ENCODE measurements around the gene NR3C1.

The NR3C1 gene

DNA sequence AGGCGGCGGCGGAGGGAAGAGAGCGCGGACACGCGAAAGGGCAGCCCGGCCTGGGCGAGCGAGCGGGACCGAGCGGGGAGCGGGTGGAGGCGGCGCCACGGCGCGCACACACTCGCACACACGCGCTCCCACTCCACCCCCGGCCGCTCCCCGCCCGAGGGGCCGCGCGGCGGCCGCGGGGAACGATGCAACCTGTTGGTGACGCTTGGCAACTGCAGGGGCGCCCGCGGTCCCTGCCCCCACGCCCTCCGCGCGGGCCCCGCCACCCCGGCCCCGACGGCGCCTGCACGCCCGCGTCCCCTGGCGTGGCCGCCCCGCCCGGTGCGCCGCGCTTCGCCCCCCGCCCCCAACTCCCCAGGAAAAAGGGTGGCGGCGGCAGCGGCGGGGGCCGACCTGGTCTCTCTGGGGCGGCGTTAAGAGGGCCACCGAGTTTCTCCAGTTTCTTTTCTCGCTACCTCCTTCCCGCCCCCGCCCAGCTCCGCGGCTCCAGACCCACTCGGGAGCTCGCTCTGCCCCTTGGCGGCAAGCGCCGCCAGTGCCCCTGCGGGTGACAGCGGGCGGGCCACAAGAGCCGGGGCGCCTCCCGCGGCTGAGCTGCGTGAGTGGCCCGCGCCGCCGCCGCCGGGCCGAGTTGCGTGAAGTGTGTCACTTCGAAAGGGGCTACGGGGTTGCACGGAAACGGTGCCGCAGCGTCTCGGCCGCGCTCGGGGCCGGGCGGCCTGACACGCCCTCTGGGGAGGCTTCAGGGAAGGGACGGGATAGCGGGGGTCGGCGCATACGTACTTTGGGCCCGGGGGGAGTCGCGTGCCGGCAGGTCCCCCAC, at the start of gene NR3C1:
NR3C1 (minus strand) TSS at position 94 of the 823 bp plus-strand sequence. CDS start 2,847 bp downstream, outside the sequence.
- DNase-seq = peak; percentile 44

DNA sequence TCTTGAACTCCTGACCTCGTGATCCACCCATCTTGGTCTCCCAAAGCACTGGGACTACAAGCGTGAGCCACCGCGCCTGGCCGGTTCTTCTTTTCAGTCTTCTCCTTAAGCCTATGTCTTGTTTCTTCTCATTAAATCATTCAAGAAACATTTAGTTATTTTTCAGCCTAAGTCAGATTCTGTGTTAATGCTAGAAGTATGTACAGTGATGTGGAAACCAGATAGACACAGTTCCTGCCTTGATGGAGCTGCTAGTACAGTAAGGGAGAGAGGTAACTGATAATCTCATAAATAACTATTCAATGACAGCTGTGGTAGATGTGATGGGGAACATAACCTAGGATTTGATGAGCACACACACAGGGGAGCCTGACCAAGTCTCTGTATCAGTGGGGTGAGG, 46.3 kb upstream of the NR3C1 start:
- DNase-seq = no peak

- no peak for DNase-seq
Observed at GRCh38 chr5:143448518-143448917, 45.0 kb upstream of the NR3C1 start.

DNA sequence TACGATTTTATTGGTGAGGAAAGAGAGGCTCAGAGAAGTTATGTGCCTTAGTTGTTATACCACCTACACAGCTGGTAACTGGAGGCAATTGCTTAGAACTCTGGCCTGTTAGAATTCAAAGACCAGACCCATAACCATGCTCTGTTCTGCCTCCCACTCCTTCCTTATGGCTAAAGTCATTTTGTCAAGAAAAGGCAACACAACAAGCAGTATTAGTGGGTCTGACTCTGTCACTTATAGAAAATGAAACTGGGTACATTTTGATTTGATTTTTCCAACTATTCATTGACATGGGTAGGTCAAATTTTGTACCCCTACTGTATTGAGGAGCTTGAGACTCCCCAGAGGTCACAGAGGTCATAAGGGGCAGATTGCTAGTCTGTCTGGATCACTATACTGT, 44.5 kb upstream of the NR3C1 start:
- DNase-seq = no peak

- DNase-seq = no peak
Observed at GRCh38 chr5:143446535-143447226, 43.2 kb upstream of the NR3C1 start.

- DNase-seq = no peak
Observed at GRCh38 chr5:143445776-143446175, 42.3 kb upstream of the NR3C1 start.

- no peak for DNase-seq
Observed at GRCh38 chr5:143443330-143443729, 39.8 kb upstream of the NR3C1 start.

DNA sequence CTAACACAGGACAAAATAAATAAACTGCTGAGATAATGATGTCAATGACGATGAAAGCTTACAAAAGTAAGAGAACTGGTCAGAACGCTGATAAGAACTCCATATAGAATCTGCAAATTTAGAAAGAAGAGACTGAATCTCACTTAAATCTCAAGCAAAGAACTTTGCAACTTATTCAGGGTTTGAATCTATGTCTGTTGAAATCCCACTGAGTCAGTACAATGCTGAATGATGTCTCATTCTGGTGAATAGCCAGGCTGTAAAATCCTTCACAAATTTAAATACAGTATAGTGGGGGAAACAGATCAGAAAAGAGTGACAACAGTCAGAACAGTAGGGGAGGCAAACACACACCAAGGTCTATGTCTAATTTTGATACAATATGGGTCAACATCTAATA, 38.9 kb upstream of the NR3C1 start:
- no peak for DNase-seq

DNA sequence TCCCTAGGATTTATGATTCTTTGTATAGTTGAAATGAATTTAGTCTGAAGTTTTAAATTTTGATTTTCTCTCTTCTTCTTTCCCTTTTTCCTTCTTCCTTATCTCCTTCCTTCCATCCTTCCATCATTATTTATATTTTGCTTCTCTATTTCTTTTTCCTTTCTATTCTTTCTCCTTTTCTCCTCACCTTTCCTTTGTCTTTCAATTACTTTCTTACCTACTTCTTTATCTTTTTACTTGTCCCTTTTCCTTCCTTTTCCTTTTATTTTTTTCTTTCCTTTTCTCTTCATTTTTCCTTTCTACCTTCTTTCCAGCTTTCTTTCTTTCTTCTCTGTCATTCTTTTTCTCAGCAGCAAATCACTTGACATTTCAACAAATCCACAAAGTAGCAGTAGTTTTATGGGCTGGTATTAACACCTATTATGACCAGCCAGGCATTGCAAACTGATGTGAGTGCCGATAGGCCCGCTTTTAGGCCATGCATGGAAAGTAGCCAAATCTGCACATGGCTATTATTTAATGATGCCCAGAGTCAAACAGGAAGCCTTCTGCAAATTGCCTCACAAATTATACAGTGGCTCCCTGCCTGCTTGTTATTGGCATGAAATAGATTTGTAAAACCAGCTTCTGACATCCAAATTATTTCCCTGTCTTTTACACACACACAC, 37.1 kb upstream of the NR3C1 start:
- no peak for DNase-seq

DNA sequence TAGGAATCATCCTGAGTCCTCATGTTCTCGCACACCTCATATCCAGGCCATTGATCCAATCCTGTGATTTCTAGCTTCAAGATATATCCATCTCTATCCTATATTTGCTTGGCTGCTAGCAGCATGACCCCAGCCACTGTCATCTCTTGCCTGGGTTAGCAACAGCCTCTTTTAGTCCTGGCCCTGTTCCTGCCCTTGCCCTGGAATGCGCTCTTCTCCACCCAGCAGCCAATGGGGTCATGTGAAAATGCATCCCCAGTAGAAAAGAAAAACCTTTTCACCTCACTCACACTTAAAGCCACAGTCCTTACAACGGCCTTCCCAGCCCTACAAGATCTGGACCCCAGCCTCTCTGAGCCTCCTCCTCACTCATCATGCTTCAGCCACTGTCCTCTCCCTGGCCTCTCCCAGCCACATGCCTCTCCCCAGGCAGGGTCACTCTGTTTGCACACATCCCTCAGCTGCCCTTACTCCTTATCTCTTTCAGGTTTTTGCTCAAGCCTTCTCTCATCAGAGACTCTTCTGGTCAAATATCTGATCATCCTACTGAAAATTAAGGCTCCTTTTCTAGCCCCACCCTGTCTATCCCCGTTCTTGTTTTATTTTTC, 34.3 kb upstream of the NR3C1 start:
- no peak for DNase-seq

- DNase-seq = no peak
Observed at GRCh38 chr5:143436871-143437270, 33.4 kb upstream of the NR3C1 start.

DNA sequence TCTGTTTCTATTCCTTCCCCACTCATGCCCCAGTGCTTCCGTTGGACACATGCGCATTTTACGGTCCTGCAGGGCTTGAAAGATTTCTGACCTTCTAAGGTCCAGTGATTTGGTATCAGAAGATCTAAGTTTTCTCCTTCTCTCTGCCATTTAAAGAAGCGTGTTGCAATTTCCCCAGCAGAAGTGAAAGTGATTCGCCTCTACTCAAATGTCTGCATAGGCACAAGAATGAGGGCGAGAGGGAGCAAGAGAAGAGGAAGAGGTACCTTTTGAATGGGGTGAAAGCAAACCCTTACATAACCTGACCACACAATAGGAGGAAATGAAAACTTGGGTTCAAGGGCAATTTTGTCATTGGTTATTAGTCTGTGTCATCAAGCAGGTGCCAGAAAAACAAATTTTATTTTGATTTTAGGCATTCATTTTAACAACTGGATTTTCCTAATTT, 31.7 kb upstream of the NR3C1 start:
- no peak for DNase-seq

DNA sequence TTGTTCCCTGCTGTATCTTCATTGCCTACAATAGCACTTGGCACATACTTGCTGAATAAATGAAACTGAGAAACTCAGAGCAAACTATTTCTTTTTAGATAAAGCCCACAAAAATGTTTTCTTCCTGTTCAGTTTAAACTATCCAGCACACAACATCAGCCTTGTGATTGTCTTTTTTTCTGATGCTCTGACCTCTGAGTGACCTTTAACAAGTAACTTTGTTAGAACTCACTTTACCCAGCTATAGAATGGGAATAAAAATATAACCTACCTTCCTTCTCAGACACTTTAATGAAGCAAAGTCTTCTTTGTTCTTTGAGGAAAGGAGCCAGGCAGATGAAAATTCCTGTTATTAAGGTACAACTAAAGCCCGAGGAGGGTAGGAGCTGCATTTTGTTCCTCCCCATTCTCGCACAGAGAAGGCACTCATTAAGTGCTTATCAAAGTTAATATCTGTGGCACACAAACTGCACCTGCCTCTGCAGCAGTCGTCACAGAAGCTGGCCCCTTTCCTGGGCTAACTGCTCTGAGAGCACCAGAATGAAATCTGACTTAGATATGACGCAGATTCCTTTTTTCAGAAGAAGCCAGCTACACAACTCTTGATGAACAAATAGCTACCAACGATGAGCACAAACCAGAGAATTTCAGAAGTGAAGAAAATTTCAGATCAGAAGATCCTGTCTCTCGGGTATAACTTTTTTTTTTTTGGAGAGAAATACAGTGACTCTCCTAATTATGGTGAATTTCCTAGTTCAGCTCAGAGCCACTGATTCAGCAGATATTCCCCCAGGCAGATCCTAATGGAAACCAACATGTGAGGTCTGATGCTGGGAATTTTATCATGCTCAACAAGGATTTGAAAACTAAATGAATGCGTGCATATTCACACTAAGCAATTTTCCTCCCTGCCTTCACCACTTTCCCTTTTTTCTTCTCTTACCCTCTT, 31.0 kb upstream of the NR3C1 start:
- DNase-seq = no peak

GRCh38 chr5:143433670-143434069, 30.2 kb upstream of the NR3C1 start:
- DNase-seq = no peak

- no peak for DNase-seq
Observed at GRCh38 chr5:143432658-143433239, 29.3 kb upstream of the NR3C1 start.

DNA sequence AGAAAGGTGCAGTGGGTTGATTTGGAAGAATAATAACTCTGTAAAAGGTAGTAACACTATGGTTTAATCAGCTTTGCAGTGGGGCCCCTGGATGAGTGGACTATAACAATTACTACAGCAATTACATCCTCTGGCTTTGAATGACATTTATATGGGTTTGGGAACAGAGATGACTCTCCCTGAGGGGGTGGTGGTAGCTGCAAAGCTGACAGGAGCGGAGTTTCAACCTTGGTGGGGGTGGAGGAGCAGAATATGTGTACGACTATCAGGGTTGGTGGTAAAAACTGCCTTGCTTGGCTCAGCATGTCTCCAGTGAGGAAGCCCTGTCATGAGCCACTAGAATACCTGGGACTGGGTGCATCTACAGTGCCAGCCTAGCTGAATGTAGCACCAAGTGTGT, 28.3 kb upstream of the NR3C1 start:
- no peak for DNase-seq

- no peak for DNase-seq
Observed at GRCh38 chr5:143428738-143429420, 25.4 kb upstream of the NR3C1 start.

DNA sequence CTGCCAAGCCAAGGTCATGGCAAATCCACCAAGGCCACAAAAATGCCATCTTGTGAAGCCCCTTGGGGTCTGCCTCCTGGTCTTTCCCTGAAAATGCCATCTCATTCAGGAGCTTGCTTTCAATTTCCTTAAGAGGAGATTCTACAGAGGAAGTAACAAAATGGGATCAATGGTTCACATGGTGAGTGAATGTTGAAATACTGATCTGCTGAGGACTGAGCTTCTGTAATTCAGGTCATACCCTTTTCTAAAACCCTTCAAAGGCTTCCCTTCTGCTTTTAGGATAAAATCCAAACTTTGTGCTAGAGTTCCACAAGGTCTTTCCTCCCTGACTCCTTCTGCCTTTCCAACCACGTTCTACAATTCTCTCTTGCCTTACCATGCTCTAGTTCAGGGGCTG, 24.7 kb upstream of the NR3C1 start:
- DNase-seq = no peak

- DNase-seq = no peak
Observed at GRCh38 chr5:143427122-143427735, 23.7 kb upstream of the NR3C1 start.

- no peak for DNase-seq
Observed at GRCh38 chr5:143426437-143426991, 23.0 kb upstream of the NR3C1 start.
